Hepatocyte (in vitro differentiated cells): Measurements from ENCODE around the gene CIITA. TPM values are rescaled to one million over a fixed set of nuclear protein-coding genes. Genes with fewer than 3 reads are reported as not detected.
A peak's percentile ranks its signal among the peaks of the same experiment; 100 is the strongest.

Experiments used
- DNase-seq: peaks from one replicate; pipeline ENCODE4 v3.0.0-alpha.2; 2016; ENCODE audit warnings: low spot score
- H2AFZ ChIP-seq: fragments of 200-600 bp; sonication (generic); 2 replicates; pipeline ENCODE4 v1.6.0; 2016; ENCODE audit warnings: antibody characterized with exemption, mild to moderate bottlenecking
- H3K27ac ChIP-seq: fragments of 200-600 bp; sonication (generic); 2 replicates; pipeline ENCODE4 v1.5.1; 2016; ENCODE audit warnings: mild to moderate bottlenecking
- H3K27me3 ChIP-seq: fragments of 200-600 bp; sonication (generic); 2 replicates; pipeline ENCODE4 v1.6.1; 2016
- H3K36me3 ChIP-seq: fragments of 200-600 bp; sonication (generic); replicated peaks from 2 replicates; pipeline ENCODE4 v1.5.1; 2016; ENCODE audit warnings: low read depth; ENCODE audit not compliant: insufficient read depth
- H3K4me1 ChIP-seq: fragments of 200-600 bp; sonication (generic); 2 replicates; pipeline ENCODE4 v1.5.1; 2016; ENCODE audit warnings: mild to moderate bottlenecking, moderate library complexity; ENCODE audit not compliant: insufficient read depth
- H3K4me2 ChIP-seq: fragments of 200-600 bp; sonication (generic); 2 replicates; pipeline ENCODE4 v1.6.0; 2016
- H3K4me3 ChIP-seq: fragments of 200-600 bp; sonication (generic); 2 replicates; pipeline ENCODE4 v1.5.1; 2016; ENCODE audit warnings: mild to moderate bottlenecking
- H3K79me2 ChIP-seq: fragments of 200-600 bp; sonication (generic); 2 replicates; pipeline ENCODE4 v1.6.0; 2017; ENCODE audit warnings: mild to moderate bottlenecking
- H3K9me2 ChIP-seq: fragments of 200-600 bp; sonication (generic); replicated peaks from 2 replicates; pipeline ENCODE4 v1.6.0; 2017; ENCODE audit warnings: mild to moderate bottlenecking; ENCODE audit not compliant: insufficient read depth
- H3K9me3 ChIP-seq: fragments of 200-600 bp; sonication (generic); 2 replicates; pipeline ENCODE4 v1.5.1; 2016; ENCODE audit warnings: low read depth, mild to moderate bottlenecking
- H4K20me1 ChIP-seq: fragments of 200-600 bp; sonication (generic); 2 replicates; pipeline ENCODE4 v1.6.0; 2016; ENCODE audit warnings: mild to moderate bottlenecking; ENCODE audit not compliant: insufficient read depth, poor library complexity, severe bottlenecking
- CTCF ChIP-seq: fragments of 200-600 bp; sonication (generic); IDR thresholded peaks from 2 replicates; pipeline ENCODE4 v1.5.1; 2016; ENCODE audit warnings: antibody characterized with exemption, mild to moderate bottlenecking; ENCODE audit not compliant: poor library complexity
- EZH2 ChIP-seq: fragments of 200-600 bp; sonication (generic); IDR thresholded peaks from 2 replicates; pipeline ENCODE4 v1.6.1; 2016; ENCODE audit warnings: antibody characterized with exemption, mild to moderate bottlenecking, borderline replicate concordance
- EZH2phosphoT487 ChIP-seq: fragments of 200-600 bp; sonication (generic); IDR thresholded peaks from one replicate; pipeline ENCODE4 v1.6.1; 2018; ENCODE audit warnings: antibody characterized with exemption, mild to moderate bottlenecking, low read depth, moderate library complexity; ENCODE audit not compliant: unreplicated experiment, severe bottlenecking
- WGBS: methylation state at CpG from one replicate; pipeline ENCODE4 v1.1.6; 2016; ENCODE audit warnings: low lambda C conversion rate; ENCODE audit errors: missing lambda C conversion rate; 5-methylcytosine and 5-hydroxymethylcytosine counted together
- polyA plus RNA-seq: library from polyadenylated mRNA; unstranded; fragments of >200 nt; fragmentation: Nextera tagmentation; extraction: Ambion mirVana; gene quantifications from 2 replicates; pipeline ENCODE4 v1.2.1, GENCODE V29; 2016
- total RNA-seq: library from RNA; depleted of rRNA; stranded (reverse); fragments of >200 nt; gene quantifications from 2 replicates; pipeline ENCODE4 v1.2.3, GENCODE V29; 2014

The CIITA gene
- total and polyA plus RNA-seq, 2 experiments from 2014 or later: 1.1 TPM; not detected in 1

GRCh38 chr16:10938796-10939648 is 62.0 kb downstream of the CIITA start:
- peaks cover 57% of the 10 kb centered on the region for H4K20me1 ChIP-seq
- H3K4me3 ChIP-seq: no peak overlapping the region
- no peaks in the 10 kb centered on the region for H3K9me2 ChIP-seq
- TF ChIP-seq EZH2 (no peak), EZH2phosphoT487 (no peak), CTCF (no peak)
- DNase-seq: no peak
- no peak overlapping the region for H2AFZ ChIP-seq
- H3K4me1 ChIP-seq: peaks cover 31% of the 10 kb centered on the region
- WGBS: 72% methylated on average over 7 of the region's 7 CpGs
- peaks cover 83% of the 10 kb centered on the region for H3K79me2 ChIP-seq
- no peaks in the 10 kb centered on the region for H3K9me3 ChIP-seq
- H3K27me3 ChIP-seq: no peaks in the 10 kb centered on the region
- H3K36me3 ChIP-seq: no peaks in the 10 kb centered on the region
- H3K27ac ChIP-seq: no peak overlapping the region
- peak overlapping the region; percentile 89 for H3K4me2 ChIP-seq

- Histone ChIP-seq H3K4me1 (peaks cover 31% of the 10 kb centered on the region), H2AFZ (no peak overlapping the region), H3K36me3 (no peaks in the 10 kb centered on the region), H3K4me2 (peak overlapping the region; percentile 89), H3K27me3 (no peaks in the 10 kb centered on the region), H3K79me2 (peaks cover 77% of the 10 kb centered on the region), H3K9me2 (no peaks in the 10 kb centered on the region), H4K20me1 (peaks cover 51% of the 10 kb centered on the region), H3K9me3 (no peaks in the 10 kb centered on the region), H3K4me3 (peak overlapping the region; percentile 25), H3K27ac (no peak overlapping the region)
- no peak for DNase-seq
- 95% methylated on average over 7 of the region's 7 CpGs for WGBS
- no peak for TF ChIP-seq CTCF
- TF ChIP-seq EZH2phosphoT487: no peak
- no peak for TF ChIP-seq EZH2
Observed at GRCh38 chr16:10939649-10940234, 62.7 kb downstream of the CIITA start.

- Histone ChIP-seq H3K79me2 (peaks cover 77% of the 10 kb centered on the region), H3K9me2 (no peaks in the 10 kb centered on the region), H3K4me3 (peak overlapping the region; percentile 88), H3K27ac (peak overlapping the region; percentile 83), H4K20me1 (peaks cover 53% of the 10 kb centered on the region), H3K4me1 (peaks cover 39% of the 10 kb centered on the region), H3K36me3 (no peaks in the 10 kb centered on the region), H2AFZ (no peak overlapping the region), H3K27me3 (no peaks in the 10 kb centered on the region), H3K4me2 (peak overlapping the region; percentile 89), H3K9me3 (no peaks in the 10 kb centered on the region)
- WGBS: 52% methylated on average over 8 of the region's 8 CpGs
- no peak for TF ChIP-seq EZH2phosphoT487
- TF ChIP-seq CTCF: no peak
- TF ChIP-seq EZH2: no peak
- no peak for DNase-seq
Observed at GRCh38 chr16:10940501-10941079, 63.6 kb downstream of the CIITA start.
